HG03378 (cell line): Measurements from ENCODE around the gene KCNQ5.
A peak's percentile ranks its signal among the peaks of the same experiment; 100 is the strongest.

ENCODE experiments used
- ATAC-seq: cut with Tn5 transposase; IDR thresholded peaks from one replicate; pipeline ENCODE4 v1.9.1; 2021; ENCODE audit warnings: mild to moderate bottlenecking, moderate library complexity; ENCODE audit not compliant: unreplicated experiment

KCNQ5 gene

GRCh38 chr6:73086726-73087125 lies 464.9 kb downstream of the KCNQ5 start:
- no peak for ATAC-seq

- ATAC-seq: peak; percentile 73
Observed at GRCh38 chr6:73088138-73088813, 466.4 kb downstream of the KCNQ5 start.

- ATAC-seq: no peak
Observed at GRCh38 chr6:73104921-73105320, 483.1 kb downstream of the KCNQ5 start.

GRCh38 chr6:73107016-73107415 lies 485.2 kb downstream of the KCNQ5 start:
- ATAC-seq: no peak

- no peak for ATAC-seq
Observed at GRCh38 chr6:73108949-73109348, 487.1 kb downstream of the KCNQ5 start.

GRCh38 chr6:73109659-73110058 lies 487.8 kb downstream of the KCNQ5 start:
- ATAC-seq: no peak

- no peak for ATAC-seq
Observed at GRCh38 chr6:73116330-73116729, 494.5 kb downstream of the KCNQ5 start.

- no peak for ATAC-seq
Observed at GRCh38 chr6:73121421-73121993, 499.6 kb downstream of the KCNQ5 start.

GRCh38 chr6:73123632-73124329 lies 501.9 kb downstream of the KCNQ5 start:
- peak; percentile 86 for ATAC-seq

GRCh38 chr6:73129653-73130443 lies 508.0 kb downstream of the KCNQ5 start:
- peak; percentile 95 for ATAC-seq

- no peak for ATAC-seq
Observed at GRCh38 chr6:73131706-73132105, 509.8 kb downstream of the KCNQ5 start.

- ATAC-seq: no peak
Observed at GRCh38 chr6:73134588-73134987, 512.7 kb downstream of the KCNQ5 start.

GRCh38 chr6:73139681-73140383 lies 518.0 kb downstream of the KCNQ5 start:
- peak; percentile 62 for ATAC-seq

GRCh38 chr6:73143551-73143950 lies 521.7 kb downstream of the KCNQ5 start:
- no peak for ATAC-seq

GRCh38 chr6:73144516-73144915 lies 522.7 kb downstream of the KCNQ5 start:
- ATAC-seq: no peak

GRCh38 chr6:73145690-73146089 lies 523.8 kb downstream of the KCNQ5 start:
- ATAC-seq: peak; percentile 73

GRCh38 chr6:73151732-73152131 lies 529.9 kb downstream of the KCNQ5 start:
- ATAC-seq: no peak

GRCh38 chr6:73152556-73152955 lies 530.7 kb downstream of the KCNQ5 start:
- ATAC-seq: peak; percentile 55

GRCh38 chr6:73152966-73153757 lies 531.3 kb downstream of the KCNQ5 start:
- ATAC-seq: no peak
